HG03521 (cell line): ENCODE data around the gene PPP1R2C.

ENCODE experiments used
- ATAC-seq: cut with Tn5 transposase; IDR thresholded peaks from one replicate; pipeline ENCODE4 v1.9.1; 2021; ENCODE audit warnings: mild to moderate bottlenecking, moderate library complexity; ENCODE audit not compliant: unreplicated experiment

Gene PPP1R2C

GRCh38 chrX:42751573-42751972 lies 26.4 kb downstream of the PPP1R2C start:
- no peak for ATAC-seq

- no peak for ATAC-seq
Measured at GRCh38 chrX:42748067-42748850, 29.7 kb downstream of the PPP1R2C start.

- ATAC-seq, result no peak
Measured at GRCh38 chrX:42746606-42747005, 31.4 kb downstream of the PPP1R2C start.

- ATAC-seq, result no peak
Measured at GRCh38 chrX:42740456-42740855, 37.5 kb downstream of the PPP1R2C start.

- no peak for ATAC-seq
Measured at GRCh38 chrX:42739741-42740140, 38.2 kb downstream of the PPP1R2C start.

GRCh38 chrX:42739258-42739657 lies 38.7 kb downstream of the PPP1R2C start:
- no peak for ATAC-seq

- no peak for ATAC-seq
Measured at GRCh38 chrX:42738552-42738951, 39.4 kb downstream of the PPP1R2C start.

- no peak for ATAC-seq
Measured at GRCh38 chrX:42735250-42735649, 42.7 kb downstream of the PPP1R2C start.

GRCh38 chrX:42732506-42732905 lies 45.5 kb downstream of the PPP1R2C start:
- no peak for ATAC-seq
